Renal cortical epithelial cell (primary cell): ENCODE results near the gene HOXC9. TPM values are rescaled to one million over a fixed set of nuclear protein-coding genes. Genes with fewer than 3 reads are reported as not detected.

Source experiments
- total RNA-seq: library from RNA; depleted of rRNA; stranded (reverse); fragments of >200 nt; gene quantifications from 2 replicates; pipeline ENCODE4 v1.2.3, GENCODE V29; 2014

Gene HOXC9
- total RNA-seq, 1 donor from 2014 or later, result 6.5 TPM

Other genes starting within 250 kb of the HOXC9 start
- gene CISTR, start 248.2 kb upstream of the HOXC9 start, total RNA-seq, result not detected in 2 replicates
- 0.15 TPM in 1 of 2 replicates, not detected in the other for gene HOXC13, start 61.3 kb upstream of the HOXC9 start, total RNA-seq
- gene HOXC12, start 45.3 kb upstream of the HOXC9 start, total RNA-seq, result not detected in 2 replicates
- 0.69 and 1.7 TPM in 2 replicates for gene HOXC11, start 27.0 kb upstream of the HOXC9 start, total RNA-seq
- gene HOTAIR, start 25.2 kb upstream of the HOXC9 start, total RNA-seq, result 1.3 TPM in 1 of 2 replicates, not detected in the other
- gene HOXC10, start 15.0 kb upstream of the HOXC9 start, total RNA-seq, result 1.6 and 15.3 TPM in 2 replicates
- 0.87 and 1.8 TPM in 2 replicates for gene HOXC8, start 8.8 kb downstream of the HOXC9 start, total RNA-seq
- 0.35 and 6.0 TPM in 2 replicates for gene HOXC6, start 28.3 kb downstream of the HOXC9 start, total RNA-seq
- 0.80 TPM in 1 of 2 replicates, not detected in the other for gene HOXC5, start 32.9 kb downstream of the HOXC9 start, total RNA-seq
- 0.52 and 1.5 TPM in 2 replicates for gene HOXC4, start 53.7 kb downstream of the HOXC9 start, total RNA-seq
- gene SMUG1, start 188.8 kb downstream of the HOXC9 start, total RNA-seq, result 22.3 and 41.0 TPM in 2 replicates